ENCODE measurements around the gene OCA2.

Gene OCA2

DNA sequence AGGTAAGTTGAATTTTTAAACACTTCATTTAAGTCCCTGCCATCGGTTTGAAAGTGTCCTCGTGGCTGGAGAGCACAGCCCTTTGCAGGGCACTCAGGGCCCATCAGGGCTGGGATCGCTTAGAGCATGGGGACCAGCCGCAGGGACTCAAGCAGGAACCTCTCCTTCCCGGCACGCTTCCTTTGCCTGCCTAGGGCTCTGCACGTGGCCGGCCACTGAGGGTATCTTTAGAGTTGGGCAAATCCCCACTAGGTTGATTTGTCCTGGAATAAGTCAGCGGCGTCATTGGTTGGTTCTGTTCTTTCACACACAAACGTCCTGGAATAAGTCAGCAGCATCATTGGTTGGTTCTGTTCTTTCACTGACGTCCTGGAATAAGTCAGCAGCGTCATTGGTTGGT, 131.6 kb downstream of the OCA2 start:
- TF ChIP-seq SIN3A (IDR thresholded peaks at IDR 0.05; ENCODE audit: borderline replicate concordance, insufficient read depth, low read length): no peak
- no peak for TF ChIP-seq TAF1 (IDR thresholded peaks at IDR 0.05; ENCODE audit: borderline replicate concordance, insufficient read depth, low read length)
- TF ChIP-seq FOXP2 (optimal IDR thresholded peaks at IDR 0.05; ENCODE audit: borderline replicate concordance, extremely low read depth, extremely low read length, insufficient read depth): no peak
- no peak for TF ChIP-seq POLR2AphosphoS5 (IDR thresholded peaks at IDR 0.05; ENCODE audit: low read depth, low read length)
- TF ChIP-seq, protein P1, sequence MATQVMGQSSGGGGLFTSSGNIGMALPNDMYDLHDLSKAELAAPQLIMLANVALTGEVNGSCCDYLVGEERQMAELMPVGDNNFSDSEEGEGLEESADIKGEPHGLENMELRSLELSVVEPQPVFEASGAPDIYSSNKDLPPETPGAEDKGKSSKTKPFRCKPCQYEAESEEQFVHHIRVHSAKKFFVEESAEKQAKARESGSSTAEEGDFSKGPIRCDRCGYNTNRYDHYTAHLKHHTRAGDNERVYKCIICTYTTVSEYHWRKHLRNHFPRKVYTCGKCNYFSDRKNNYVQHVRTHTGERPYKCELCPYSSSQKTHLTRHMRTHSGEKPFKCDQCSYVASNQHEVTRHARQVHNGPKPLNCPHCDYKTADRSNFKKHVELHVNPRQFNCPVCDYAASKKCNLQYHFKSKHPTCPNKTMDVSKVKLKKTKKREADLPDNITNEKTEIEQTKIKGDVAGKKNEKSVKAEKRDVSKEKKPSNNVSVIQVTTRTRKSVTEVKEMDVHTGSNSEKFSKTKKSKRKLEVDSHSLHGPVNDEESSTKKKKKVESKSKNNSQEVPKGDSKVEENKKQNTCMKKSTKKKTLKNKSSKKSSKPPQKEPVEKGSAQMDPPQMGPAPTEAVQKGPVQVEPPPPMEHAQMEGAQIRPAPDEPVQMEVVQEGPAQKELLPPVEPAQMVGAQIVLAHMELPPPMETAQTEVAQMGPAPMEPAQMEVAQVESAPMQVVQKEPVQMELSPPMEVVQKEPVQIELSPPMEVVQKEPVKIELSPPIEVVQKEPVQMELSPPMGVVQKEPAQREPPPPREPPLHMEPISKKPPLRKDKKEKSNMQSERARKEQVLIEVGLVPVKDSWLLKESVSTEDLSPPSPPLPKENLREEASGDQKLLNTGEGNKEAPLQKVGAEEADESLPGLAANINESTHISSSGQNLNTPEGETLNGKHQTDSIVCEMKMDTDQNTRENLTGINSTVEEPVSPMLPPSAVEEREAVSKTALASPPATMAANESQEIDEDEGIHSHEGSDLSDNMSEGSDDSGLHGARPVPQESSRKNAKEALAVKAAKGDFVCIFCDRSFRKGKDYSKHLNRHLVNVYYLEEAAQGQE (IDR thresholded peaks at IDR 0.05; ENCODE audit: insufficient read depth in 1 of 2, low read depth in 2 of 2, low read length in 2 of 2): no peak

DNA sequence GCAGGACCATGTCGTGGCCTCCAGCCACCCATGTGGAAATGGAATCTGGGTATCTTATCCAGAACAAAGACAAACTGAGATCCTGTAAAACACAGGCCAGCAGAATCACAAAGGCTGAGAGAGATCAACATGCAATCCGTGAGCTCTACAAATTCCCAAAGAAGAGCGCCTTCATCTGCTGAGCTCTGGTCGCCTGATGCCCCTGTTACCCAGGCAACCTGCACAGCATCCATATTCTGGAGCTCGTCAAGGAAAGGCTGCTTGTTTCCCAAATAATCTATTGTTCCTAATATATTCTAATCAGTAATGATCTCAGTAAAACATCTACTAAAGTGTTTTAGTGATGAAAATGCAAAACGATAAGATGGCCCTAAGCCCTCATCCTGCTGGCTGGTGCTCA, 133.6 kb downstream of the OCA2 start:
- TF ChIP-seq, protein P1 (IDR thresholded peaks at IDR 0.05; ENCODE audit: insufficient read depth in 1 of 2, low read depth in 2 of 2, low read length in 2 of 2): no peak
- TF ChIP-seq POLR2AphosphoS5 (IDR thresholded peaks at IDR 0.05; ENCODE audit: low read depth, low read length): no peak
- no peak for TF ChIP-seq TAF1 (IDR thresholded peaks at IDR 0.05; ENCODE audit: borderline replicate concordance, insufficient read depth, low read length)
- no peak for TF ChIP-seq FOXP2 (optimal IDR thresholded peaks at IDR 0.05; ENCODE audit: borderline replicate concordance, extremely low read depth, extremely low read length, insufficient read depth)
- no peak for TF ChIP-seq SIN3A (IDR thresholded peaks at IDR 0.05; ENCODE audit: borderline replicate concordance, insufficient read depth, low read length)

DNA sequence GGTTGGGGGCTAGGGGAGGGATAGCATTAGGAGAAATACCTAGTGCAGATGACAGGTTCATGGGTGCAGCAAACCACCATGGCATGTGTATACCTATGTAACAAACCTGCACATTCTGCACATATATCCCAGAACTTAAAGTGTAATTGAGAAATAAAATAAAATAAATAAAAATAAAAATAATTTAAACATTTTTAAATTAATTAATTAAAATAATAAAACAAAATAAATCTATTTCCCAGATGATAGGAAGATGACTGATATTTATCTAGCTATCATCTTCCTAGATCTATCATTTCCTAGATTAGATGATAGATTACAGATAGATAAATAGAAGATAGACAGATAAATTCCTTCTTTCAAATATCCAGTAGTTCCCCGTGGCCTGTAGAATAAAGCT, 137.3 kb downstream of the OCA2 start:
- TF ChIP-seq TAF1 (IDR thresholded peaks at IDR 0.05; ENCODE audit: borderline replicate concordance, insufficient read depth, low read length): no peak
- no peak for TF ChIP-seq SIN3A (IDR thresholded peaks at IDR 0.05; ENCODE audit: borderline replicate concordance, insufficient read depth, low read length)
- TF ChIP-seq, protein P1 (IDR thresholded peaks at IDR 0.05; ENCODE audit: insufficient read depth in 1 of 2, low read depth in 2 of 2, low read length in 2 of 2): no peak
- TF ChIP-seq FOXP2 (optimal IDR thresholded peaks at IDR 0.05; ENCODE audit: borderline replicate concordance, extremely low read depth, extremely low read length, insufficient read depth): no peak
- TF ChIP-seq POLR2AphosphoS5 (IDR thresholded peaks at IDR 0.05; ENCODE audit: low read depth, low read length): no peak

DNA sequence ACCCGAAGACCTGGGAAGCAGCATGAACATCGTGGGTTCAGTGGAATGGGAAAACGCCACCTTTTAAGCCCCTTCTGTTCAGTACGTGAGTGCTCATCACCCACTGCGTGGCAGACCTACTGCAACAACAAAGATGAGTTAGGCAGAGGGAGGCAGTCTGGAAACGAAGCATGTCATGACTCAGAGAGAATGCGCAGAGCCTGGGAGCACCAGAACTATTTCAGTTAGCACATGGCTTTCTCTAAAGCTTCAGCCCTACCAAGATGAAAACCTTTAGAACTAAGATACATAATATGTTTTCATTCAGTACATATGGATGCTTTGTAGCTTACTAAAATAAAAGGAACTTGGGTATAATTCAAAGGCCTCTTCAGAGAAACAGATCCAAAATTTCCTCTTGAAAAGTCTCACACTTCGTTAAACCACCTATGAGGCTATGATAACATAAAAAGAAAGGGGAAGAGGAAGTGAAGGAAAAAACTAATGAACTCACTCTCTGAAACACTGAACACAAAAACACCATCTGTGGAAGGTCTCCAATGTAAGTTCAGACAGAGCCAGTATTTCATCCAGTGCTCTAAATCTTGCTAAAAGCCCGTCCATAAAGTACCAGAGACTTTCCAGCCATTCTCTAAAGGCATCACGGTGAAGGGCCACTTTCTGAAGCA, 140.1 kb downstream of the OCA2 start:
- TF ChIP-seq, protein P1 (IDR thresholded peaks at IDR 0.05; ENCODE audit: insufficient read depth in 1 of 2, low read depth in 2 of 2, low read length in 2 of 2): no peak
- no peak for TF ChIP-seq TAF1 (IDR thresholded peaks at IDR 0.05; ENCODE audit: borderline replicate concordance, insufficient read depth, low read length)
- TF ChIP-seq POLR2AphosphoS5 (IDR thresholded peaks at IDR 0.05; ENCODE audit: low read depth, low read length): no peak
- TF ChIP-seq FOXP2 (optimal IDR thresholded peaks at IDR 0.05; ENCODE audit: borderline replicate concordance, extremely low read depth, extremely low read length, insufficient read depth): no peak
- TF ChIP-seq SIN3A (IDR thresholded peaks at IDR 0.05; ENCODE audit: borderline replicate concordance, insufficient read depth, low read length): no peak

Data from PFSK-1 (cell line).